Colonic mucosa (tissue), 4 donors: ENCODE data around the gene DYNC1I1. TPM values are rescaled to one million over a fixed set of nuclear protein-coding genes. Genes with fewer than 3 reads are reported as not detected.

Experiments used
- DNase-seq: peaks from one replicate; pipeline ENCODE4 v3.0.0-alpha.2; 2020
- H3K27ac ChIP-seq: fragments of 200-600 bp; one replicate; pipeline ENCODE4 v1.8.0; 2021
- H3K27me3 ChIP-seq: fragments of 200-600 bp; one replicate; pipeline ENCODE4 v1.8.0; 2021
- H3K36me3 ChIP-seq: fragments of 200-600 bp; one replicate; pipeline ENCODE4 v1.8.0; 2021
- H3K4me1 ChIP-seq: fragments of 200-600 bp; one replicate; pipeline ENCODE4 v1.8.0; 2021; ENCODE audit warnings: mild to moderate bottlenecking
- H3K4me3 ChIP-seq: fragments of 200-600 bp; one replicate; pipeline ENCODE4 v1.8.0; 2021
- H3K9ac ChIP-seq, 2 donors: one replicate each; pipeline ENCODE4 v1.7.0; 2013; ENCODE audit warnings: control low read depth in 2 of 2, low read depth in 2 of 2, low read length in 2 of 2
- H3K9me3 ChIP-seq: fragments of 200-600 bp; one replicate; pipeline ENCODE4 v1.8.0; 2021
- intact Hi-C: fragments of 100-400 bp; cut with DNase I; formaldehyde crosslinking; loops from one replicate; pipeline ENCODE4 v1.14.1; 2022
- total RNA-seq, 2 donors: library from RNA; stranded (reverse); fragmentation: NEBNext Ultra II Directional in 1 of 2; extraction: Animal tissue kit (Norgen Biotek cat#: 25700) in 1 of 2; gene quantifications; one replicate each; pipeline ENCODE4 v1.2.1, GENCODE V29; 2021
- TF ChIP-seq, protein P1 (sequence below): fragments of 200-600 bp; IDR thresholded peaks from one replicate; pipeline ENCODE4 v1.8.0; 2022; ENCODE audit warnings: antibody characterized with exemption, mild to moderate bottlenecking
- donor health status: healthy.
- donor health status: DM: no; HTN: no; CAD: no.
- donor health status: DM: no; HTN: no; CAD: no.

Gene DYNC1I1
- total RNA-seq, 2 donors from 2014 or later, result 0.54 to 1.8 TPM

DNA sequence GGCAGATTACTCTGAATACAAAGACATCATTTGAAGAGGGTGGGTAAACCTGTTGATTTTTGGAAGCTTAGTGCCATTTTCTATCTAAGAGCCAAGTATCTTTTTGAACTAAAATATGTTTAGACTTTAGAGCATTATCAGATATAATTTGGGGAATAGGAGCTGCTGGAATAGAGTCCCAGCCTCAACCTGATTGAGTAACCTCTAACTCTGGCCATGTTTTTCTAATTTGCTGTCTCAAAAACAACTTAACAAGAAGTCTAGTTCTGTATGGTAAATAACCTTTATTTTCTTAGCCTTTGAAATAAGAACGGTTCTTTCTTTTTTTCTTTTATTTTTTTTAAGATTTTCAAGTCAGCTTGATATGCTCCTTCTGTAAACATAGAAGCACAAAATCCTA, 224.5 kb downstream of the DYNC1I1 start:
- no peaks in the 10 kb centered on the region for H3K4me1 ChIP-seq
- no peak overlapping the region for H3K4me3 ChIP-seq
- no peak overlapping the region for H3K9ac ChIP-seq
- H3K9me3 ChIP-seq, result no peaks in the 10 kb centered on the region
- intact Hi-C loops, result no loop called here
- H3K36me3 ChIP-seq, result no peaks in the 10 kb centered on the region
- no peak for DNase-seq
- TF ChIP-seq, protein P1, sequence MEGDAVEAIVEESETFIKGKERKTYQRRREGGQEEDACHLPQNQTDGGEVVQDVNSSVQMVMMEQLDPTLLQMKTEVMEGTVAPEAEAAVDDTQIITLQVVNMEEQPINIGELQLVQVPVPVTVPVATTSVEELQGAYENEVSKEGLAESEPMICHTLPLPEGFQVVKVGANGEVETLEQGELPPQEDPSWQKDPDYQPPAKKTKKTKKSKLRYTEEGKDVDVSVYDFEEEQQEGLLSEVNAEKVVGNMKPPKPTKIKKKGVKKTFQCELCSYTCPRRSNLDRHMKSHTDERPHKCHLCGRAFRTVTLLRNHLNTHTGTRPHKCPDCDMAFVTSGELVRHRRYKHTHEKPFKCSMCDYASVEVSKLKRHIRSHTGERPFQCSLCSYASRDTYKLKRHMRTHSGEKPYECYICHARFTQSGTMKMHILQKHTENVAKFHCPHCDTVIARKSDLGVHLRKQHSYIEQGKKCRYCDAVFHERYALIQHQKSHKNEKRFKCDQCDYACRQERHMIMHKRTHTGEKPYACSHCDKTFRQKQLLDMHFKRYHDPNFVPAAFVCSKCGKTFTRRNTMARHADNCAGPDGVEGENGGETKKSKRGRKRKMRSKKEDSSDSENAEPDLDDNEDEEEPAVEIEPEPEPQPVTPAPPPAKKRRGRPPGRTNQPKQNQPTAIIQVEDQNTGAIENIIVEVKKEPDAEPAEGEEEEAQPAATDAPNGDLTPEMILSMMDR, result no peak
- no peak overlapping the region for H3K27ac ChIP-seq
- no peaks in the 10 kb centered on the region for H3K27me3 ChIP-seq

DNA sequence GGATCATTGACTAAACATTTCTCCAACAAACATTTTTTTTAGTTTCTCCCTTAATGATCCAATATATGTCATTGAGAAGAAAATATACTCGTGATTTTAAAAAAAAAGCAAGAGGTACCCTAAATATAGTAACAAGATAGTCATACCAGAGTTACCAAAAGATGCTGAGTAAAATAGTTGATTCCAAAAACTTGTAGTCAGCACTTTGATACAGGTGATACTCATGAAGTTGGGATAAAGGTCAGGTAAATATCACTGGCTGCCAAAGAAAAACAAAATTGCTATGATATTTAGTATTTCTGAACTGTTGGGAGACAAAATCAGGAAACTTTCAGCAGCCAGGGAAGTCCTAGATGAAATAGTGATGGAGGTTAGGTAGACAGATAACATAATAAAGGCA, 225.3 kb downstream of the DYNC1I1 start:
- H3K9ac ChIP-seq, result no peak overlapping the region
- H3K36me3 ChIP-seq, result no peaks in the 10 kb centered on the region
- H3K27ac ChIP-seq, result no peak overlapping the region
- TF ChIP-seq, protein P1, result no peak
- no peaks in the 10 kb centered on the region for H3K27me3 ChIP-seq
- H3K4me3 ChIP-seq, result no peak overlapping the region
- no peak for DNase-seq
- H3K4me1 ChIP-seq, result no peaks in the 10 kb centered on the region
- no peaks in the 10 kb centered on the region for H3K9me3 ChIP-seq
- intact Hi-C loops, result no loop called here

DNA sequence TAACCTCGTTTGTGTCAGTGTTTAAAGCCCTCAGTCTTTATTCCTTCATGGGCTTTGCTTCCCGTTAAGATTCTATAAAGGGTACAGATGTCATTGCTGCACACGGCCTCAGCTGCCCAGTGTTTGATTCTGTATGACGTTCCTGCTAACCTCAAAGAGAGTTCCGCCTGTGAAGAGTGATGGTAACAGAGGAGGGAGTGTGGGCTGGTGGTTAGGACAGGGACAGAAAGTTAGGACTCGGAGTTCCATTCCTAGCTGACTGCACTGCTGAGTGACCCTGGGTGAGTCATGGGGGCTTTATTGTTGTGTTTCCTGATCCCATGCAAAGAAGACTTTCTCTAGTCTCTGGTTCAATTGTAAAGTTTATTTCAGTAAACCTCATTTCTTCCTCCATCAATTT, 227.1 kb downstream of the DYNC1I1 start:
- Histone ChIP-seq H3K27me3 (no peaks in the 10 kb centered on the region), H3K9ac (no peak overlapping the region), H3K27ac (no peak overlapping the region), H3K9me3 (no peaks in the 10 kb centered on the region), H3K4me1 (no peaks in the 10 kb centered on the region), H3K36me3 (no peaks in the 10 kb centered on the region), H3K4me3 (no peak overlapping the region)
- TF ChIP-seq, protein P1, result no peak
- intact Hi-C loops, result no loop called here
- DNase-seq, result no peak

DNA sequence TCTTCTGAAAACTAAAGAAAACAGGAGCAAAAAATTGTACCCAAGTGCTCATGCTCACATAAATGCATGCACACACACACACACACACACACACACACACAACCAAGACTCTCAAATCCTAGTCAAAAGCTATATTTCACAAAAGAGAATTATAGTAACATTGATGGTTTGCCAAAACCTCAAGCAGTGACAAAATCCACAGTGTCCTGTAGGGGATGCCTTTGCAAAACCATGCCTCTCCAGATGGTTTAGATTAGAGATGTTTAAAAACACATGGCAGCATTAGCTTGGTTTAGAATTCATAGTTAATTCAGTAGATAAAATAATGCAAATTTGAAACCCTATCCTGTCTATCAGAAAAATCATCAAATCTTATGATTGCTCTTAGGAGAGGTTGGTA, 232.2 kb downstream of the DYNC1I1 start:
- Histone ChIP-seq H3K4me1 (no peaks in the 10 kb centered on the region), H3K27ac (no peak overlapping the region), H3K9me3 (no peaks in the 10 kb centered on the region), H3K4me3 (no peak overlapping the region), H3K9ac (no peak overlapping the region), H3K27me3 (no peaks in the 10 kb centered on the region), H3K36me3 (no peaks in the 10 kb centered on the region)
- intact Hi-C loops, result no loop called here
- TF ChIP-seq, protein P1, result no peak
- DNase-seq, result no peak

DNA sequence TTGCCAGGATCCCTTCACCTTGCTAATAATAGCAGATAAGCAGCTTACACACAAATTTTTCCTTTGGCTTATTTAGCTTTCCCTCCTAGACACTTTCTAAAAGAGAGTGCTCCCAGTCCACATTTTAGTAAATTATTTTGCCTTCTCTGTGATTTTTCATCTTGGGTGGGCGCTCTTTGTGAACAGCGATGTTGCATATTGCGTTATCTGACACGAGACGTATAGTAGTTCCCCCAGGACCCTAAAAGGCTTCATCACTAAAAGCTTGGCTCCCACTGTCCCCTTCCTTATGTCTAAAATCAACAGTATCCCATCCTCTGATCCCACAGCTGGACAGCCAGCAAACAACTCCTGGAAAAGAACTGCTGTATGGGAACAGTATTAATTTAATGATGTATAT, 232.9 kb downstream of the DYNC1I1 start:
- TF ChIP-seq, protein P1, result no peak

DNA sequence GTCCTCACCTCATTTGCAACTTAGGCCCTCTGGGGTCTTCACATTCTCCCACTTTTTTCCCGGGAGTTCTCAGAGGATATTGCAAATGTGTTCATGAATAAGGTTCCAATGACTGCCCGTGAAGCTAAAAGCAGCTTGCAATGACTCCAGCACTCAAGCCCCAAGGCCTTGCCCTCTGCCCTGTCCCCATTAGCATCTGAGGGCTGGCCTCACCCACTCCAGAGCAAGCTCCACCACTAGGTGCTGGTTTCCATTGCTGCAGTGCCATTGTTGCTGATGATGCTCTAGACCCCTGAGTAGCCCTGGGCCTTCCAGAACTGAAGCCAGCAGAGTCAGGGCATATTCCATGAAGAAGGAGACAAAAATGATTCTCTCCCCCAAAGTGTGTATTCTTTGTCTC, 236.8 kb downstream of the DYNC1I1 start:
- Histone ChIP-seq H3K27ac (no peak overlapping the region), H3K36me3 (no peaks in the 10 kb centered on the region), H3K4me3 (no peak overlapping the region), H3K4me1 (no peaks in the 10 kb centered on the region), H3K27me3 (no peaks in the 10 kb centered on the region), H3K9ac (no peak overlapping the region), H3K9me3 (no peaks in the 10 kb centered on the region)
- no peak for DNase-seq
- TF ChIP-seq, protein P1, result no peak
- intact Hi-C loops, result no loop called here

More for the DNA sequence above, 232.9 kb downstream of the DYNC1I1 start:
- Histone ChIP-seq H3K4me1 (no peaks in the 10 kb centered on the region), H3K27me3 (no peaks in the 10 kb centered on the region), H3K36me3 (no peaks in the 10 kb centered on the region), H3K9ac (no peak overlapping the region), H3K9me3 (no peaks in the 10 kb centered on the region), H3K27ac (no peak overlapping the region), H3K4me3 (no peak overlapping the region)
- intact Hi-C loops, result no loop called here
- DNase-seq, result no peak
